ENCODE data around the gene RNF220. TPM values are rescaled to one million over a fixed set of nuclear protein-coding genes. Genes with fewer than 3 reads are reported as not detected.
A peak's percentile ranks its signal among the peaks of the same experiment; 100 is the strongest.

The RNF220 gene
- total RNA-seq, 1 donor from 2014 or later: 72.5 TPM

GRCh38 chr1:44419901-44420300, 14.8 kb downstream of the RNF220 start:
- Histone ChIP-seq H3K4me3 (no peak overlapping the region), H3K27me3 (ENCODE audit: low read depth) (peaks cover 80% of the 10 kb centered on the region), H3K27ac (no peak overlapping the region), H3K4me1 (peaks cover 30% of the 10 kb centered on the region), H3K36me3 (no peaks in the 10 kb centered on the region), H3K9me3 (no peaks in the 10 kb centered on the region)
- no peak for TF ChIP-seq CTCF (IDR thresholded peaks at IDR 0.05)
- no peak for ATAC-seq
- intact Hi-C loops (cut with DNase I): no loop called here
- no peak for DNase-seq

GRCh38 chr1:44420535-44420934, 15.5 kb downstream of the RNF220 start:
- Histone ChIP-seq H3K4me1 (peaks cover 33% of the 10 kb centered on the region), H3K27ac (no peak overlapping the region), H3K4me3 (no peak overlapping the region), H3K27me3 (ENCODE audit: low read depth) (peaks cover 83% of the 10 kb centered on the region), H3K36me3 (no peaks in the 10 kb centered on the region), H3K9me3 (no peaks in the 10 kb centered on the region)
- intact Hi-C loops (cut with DNase I): no loop called here
- no peak for TF ChIP-seq CTCF (IDR thresholded peaks at IDR 0.05)
- ATAC-seq (no peak), DNase-seq (no peak)

- intact Hi-C loops (cut with DNase I): no loop called here
- peaks cover 82% of the 10 kb centered on the region for H3K27me3 ChIP-seq (ENCODE audit: low read depth)
- H3K4me3 ChIP-seq: no peak overlapping the region
- ATAC-seq (no peak), DNase-seq (no peak)
- peaks cover 33% of the 10 kb centered on the region for H3K4me1 ChIP-seq
- H3K27ac ChIP-seq: no peak overlapping the region
- no peaks in the 10 kb centered on the region for H3K9me3 ChIP-seq
- TF ChIP-seq CTCF (IDR thresholded peaks at IDR 0.05): no peak
- H3K36me3 ChIP-seq: no peaks in the 10 kb centered on the region
Observed at GRCh38 chr1:44421446-44421884, 16.4 kb downstream of the RNF220 start.

- DNase-seq (no peak), ATAC-seq (no peak)
- Histone ChIP-seq H3K4me1 (peaks cover 33% of the 10 kb centered on the region), H3K27ac (no peak overlapping the region), H3K4me3 (no peak overlapping the region), H3K27me3 (ENCODE audit: low read depth) (peaks cover 75% of the 10 kb centered on the region), H3K9me3 (no peaks in the 10 kb centered on the region), H3K36me3 (no peaks in the 10 kb centered on the region)
- intact Hi-C loops (cut with DNase I): no loop called here
- no peak for TF ChIP-seq CTCF (IDR thresholded peaks at IDR 0.05)
Observed at GRCh38 chr1:44422161-44422560, 17.1 kb downstream of the RNF220 start.

DNA sequence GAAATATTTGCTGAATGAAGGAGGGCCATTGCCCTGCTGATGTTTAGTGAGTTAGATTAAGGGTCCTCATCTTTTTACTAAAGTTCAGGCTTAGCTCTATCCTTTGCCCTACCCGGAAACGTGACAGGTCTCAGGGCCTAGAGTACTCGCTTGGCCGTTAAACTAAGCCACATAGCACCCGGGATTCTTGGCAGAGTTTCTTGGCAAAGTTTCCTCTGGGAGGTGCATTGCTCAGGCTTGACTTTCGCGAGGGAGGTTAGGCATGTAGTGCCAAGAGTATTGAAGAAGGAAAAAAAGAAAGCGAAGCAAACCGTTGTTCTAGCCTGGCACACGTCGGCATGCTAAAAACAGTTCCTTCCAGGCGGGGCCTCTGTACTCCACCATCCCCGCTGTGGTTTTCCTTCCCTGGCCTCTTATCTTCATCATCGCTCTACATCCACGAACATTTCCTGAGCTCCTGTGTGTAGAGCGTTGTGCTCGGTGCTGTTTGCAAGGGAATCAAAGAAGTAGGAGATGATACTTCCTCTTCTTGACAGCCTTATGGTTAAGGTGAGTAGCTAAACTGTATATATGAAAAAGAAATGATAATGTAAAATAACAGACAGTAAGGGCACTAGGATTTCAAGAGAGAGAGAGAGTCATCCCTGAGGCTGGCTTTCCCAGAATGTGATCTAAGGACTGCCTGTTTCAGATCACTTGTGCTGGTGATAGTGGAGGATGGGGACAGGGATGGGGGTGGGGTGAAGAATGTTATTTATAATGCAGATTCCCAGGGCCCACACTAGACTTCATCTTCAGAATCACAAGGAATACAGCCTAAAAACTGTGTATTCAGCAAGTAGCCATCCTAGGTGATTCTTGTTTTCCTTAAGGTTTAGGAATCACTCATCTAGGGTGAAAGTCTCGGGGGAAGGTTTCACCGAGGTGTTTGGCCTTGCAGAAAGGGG, 18.8 kb downstream of the RNF220 start:
- TF ChIP-seq CTCF (IDR thresholded peaks at IDR 0.05): no peak
- ATAC-seq: peak; percentile 91 to 97
- H3K27me3 ChIP-seq (ENCODE audit: low read depth): peaks cover 60% of the 10 kb centered on the region
- H3K27ac ChIP-seq: no peak overlapping the region
- no peaks in the 10 kb centered on the region for H3K36me3 ChIP-seq
- peak; percentile 62 for DNase-seq
- no peaks in the 10 kb centered on the region for H3K9me3 ChIP-seq
- H3K4me3 ChIP-seq: no peak overlapping the region
- peaks cover 20% of the 10 kb centered on the region for H3K4me1 ChIP-seq
- intact Hi-C loops (cut with DNase I): no loop called here

Data from lower lobe of right lung (tissue), 2 donors.